AG09309 (cell line): ENCODE data around the gene PLK4.

Experiments
- DNase-seq: peaks from one replicate; pipeline ENCODE4 v3.0.0-alpha.2; 2010; ENCODE audit warnings: low read depth
- H3K4me3 ChIP-seq: 2 replicates; pipeline ENCODE4 v1.5.1; 2011; ENCODE audit warnings: mild to moderate bottlenecking, low read depth, low read length, moderate library complexity; ENCODE audit not compliant: control insufficient read depth
- CTCF ChIP-seq: IDR thresholded peaks from 2 replicates; pipeline ENCODE4 v1.5.1; 2011; ENCODE audit warnings: mild to moderate bottlenecking, low read depth, low read length, inconsistent platforms; ENCODE audit not compliant: insufficient read depth, control insufficient read depth; ENCODE audit errors: missing control alignments

PLK4 gene

DNA sequence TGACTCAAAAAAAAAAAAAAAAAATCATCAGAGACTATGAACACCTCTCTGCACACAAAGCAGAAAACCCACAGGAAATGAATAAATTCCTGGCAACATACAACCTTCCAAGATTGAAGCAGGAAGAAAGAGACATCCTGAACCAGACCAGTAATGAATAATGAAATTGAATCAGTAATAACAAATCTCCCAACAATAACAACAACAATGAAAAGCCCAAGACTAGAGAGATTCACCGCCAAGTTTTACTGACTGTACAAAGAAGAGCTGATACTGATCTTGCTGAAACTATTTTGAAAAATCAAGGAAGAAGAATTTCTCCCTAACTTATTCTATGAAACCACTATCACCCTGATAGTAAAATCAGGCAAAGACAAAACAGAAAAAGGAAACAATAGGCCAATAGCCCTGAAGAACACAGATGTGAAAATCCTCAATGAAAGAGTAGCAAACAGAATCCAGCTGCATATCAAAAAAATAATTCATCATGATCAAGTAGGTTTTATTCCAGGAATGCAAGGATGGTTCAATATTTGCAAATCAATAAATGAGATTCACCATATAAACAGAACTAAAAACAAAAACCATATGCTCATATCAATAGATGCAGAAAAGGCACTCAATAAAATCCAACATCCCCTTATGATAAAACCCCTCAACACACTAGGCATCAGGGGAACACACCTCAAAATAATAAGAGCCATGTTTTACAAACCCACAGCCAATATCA lies 31.0 kb upstream of the PLK4 start:
- DNase-seq, result no peak
- no peak for TF ChIP-seq CTCF
- no peak overlapping the region for H3K4me3 ChIP-seq

GRCh38 chr4:127852661-127853060 lies 28.0 kb upstream of the PLK4 start:
- TF ChIP-seq CTCF, result no peak
- no peak overlapping the region for H3K4me3 ChIP-seq
- DNase-seq, result no peak

DNA sequence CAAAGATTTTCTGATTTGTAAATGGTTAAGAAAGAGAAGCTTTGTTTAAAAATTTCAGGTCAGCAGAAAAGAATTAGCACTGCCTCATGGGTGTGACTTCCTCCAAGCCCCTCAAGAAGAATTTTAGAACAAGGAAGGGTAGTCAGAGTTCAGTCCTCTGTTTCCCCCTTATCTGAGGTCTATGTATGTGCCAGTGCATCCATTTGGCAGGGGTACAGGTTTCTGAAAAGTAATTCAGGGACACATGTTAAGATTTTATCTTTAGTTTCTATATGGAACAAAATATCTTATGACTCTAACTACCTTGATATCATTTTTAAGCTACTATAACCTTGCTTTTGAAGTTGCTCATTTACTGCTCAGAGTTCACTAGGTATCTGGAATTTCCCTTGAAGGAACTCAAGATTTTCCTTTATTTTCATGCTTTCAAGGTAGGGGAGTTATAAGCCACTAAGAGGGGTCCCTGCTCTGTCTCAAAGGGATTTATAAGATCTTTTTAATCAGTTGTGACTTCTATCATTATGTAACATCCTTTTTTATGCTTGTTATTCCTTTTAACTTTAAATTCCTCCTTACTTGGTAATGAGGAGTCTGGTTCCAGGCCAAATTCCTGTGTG lies 24.4 kb upstream of the PLK4 start:
- no peak for TF ChIP-seq CTCF
- peak; percentile 81 for DNase-seq
- H3K4me3 ChIP-seq, result no peak overlapping the region

DNA sequence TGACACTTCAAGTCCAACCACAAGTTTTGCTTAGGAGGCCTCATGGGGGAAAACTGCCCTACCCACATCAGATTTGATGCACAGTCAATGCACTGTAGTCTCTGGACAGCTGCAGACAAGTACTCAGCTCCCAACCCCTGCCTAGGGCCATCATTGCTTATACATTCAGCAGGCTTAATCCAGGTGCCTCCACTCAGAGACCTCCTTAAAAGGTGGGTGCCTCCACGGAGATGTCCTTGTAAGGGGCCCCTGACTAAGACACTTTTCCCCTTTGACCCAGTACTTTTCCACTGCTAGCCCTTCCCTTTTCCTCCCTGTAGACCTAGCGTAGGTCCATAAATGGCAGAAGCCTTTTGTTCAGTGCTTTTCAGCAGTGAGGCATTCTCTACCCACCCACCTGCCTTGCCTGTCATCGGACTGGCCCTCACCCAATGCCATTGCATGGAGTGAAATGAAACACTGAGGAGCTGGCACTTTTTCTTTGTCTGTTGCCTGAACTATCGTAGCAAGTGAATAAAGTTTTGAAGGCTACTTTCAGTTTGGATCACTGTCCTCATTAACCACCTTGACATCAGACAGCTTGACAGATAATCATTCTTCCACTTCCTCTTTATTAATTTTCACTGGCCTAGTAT lies 23.8 kb upstream of the PLK4 start:
- no peak overlapping the region for H3K4me3 ChIP-seq
- no peak for DNase-seq
- TF ChIP-seq CTCF, result no peak

DNA sequence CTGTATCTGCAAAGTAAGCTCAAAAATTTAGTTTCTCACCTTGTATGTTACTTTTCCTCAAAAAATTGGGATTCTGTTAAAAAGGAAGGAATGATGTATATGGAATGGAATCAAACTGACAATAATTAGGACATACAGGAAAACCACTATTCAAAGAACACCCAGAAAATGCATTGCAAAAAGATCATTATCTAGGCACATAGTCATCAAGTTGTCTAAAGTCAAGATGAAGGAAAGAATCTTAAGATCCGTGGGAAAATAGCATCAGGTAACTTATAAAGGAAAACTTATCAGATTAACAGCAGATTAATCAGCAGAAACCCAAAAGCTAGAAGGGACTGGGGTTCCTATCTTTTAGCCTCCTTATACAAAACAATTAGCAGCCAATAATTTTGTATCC lies 23.1 kb upstream of the PLK4 start:
- DNase-seq, result no peak
- no peak overlapping the region for H3K4me3 ChIP-seq
- no peak for TF ChIP-seq CTCF

DNA sequence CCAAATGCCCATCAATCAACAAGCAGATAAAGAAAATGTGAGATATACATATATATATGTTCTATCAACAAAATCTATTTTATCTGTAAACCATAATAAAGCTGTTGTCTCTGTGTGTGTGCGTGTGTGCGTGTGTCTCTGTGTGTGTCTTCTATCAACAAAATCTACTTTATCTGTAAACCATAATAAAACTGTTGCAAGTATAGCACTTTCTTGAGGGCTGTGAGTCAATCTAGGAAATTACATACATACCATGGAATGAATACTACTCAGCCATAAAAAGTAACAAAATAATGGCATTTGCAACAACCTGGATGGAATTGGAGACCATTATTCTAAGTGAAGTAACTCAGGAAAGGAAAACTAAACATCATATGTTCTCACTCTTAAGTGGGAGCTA lies 12.5 kb upstream of the PLK4 start:
- DNase-seq, result no peak
- H3K4me3 ChIP-seq, result no peak overlapping the region
- no peak for TF ChIP-seq CTCF

- TF ChIP-seq CTCF, result no peak
- DNase-seq, result no peak
- no peak overlapping the region for H3K4me3 ChIP-seq
These were observed 10.4 kb upstream of the PLK4 start for GRCh38 chr4:127870281-127870680.
